HG03095 (cell line): Measurements from ENCODE around the gene CCDC191.

Experiments
- ATAC-seq: cut with Tn5 transposase; IDR thresholded peaks from one replicate; pipeline ENCODE4 v1.9.1; 2021; ENCODE audit warnings: moderate library complexity; ENCODE audit not compliant: unreplicated experiment

The CCDC191 gene

GRCh38 chr3:113966172-113966571 is 90.2 kb downstream of the CCDC191 start:
- no peak for ATAC-seq

GRCh38 chr3:113963879-113964278 is 92.4 kb downstream of the CCDC191 start:
- ATAC-seq, result no peak

- ATAC-seq, result no peak
Measured at GRCh38 chr3:113954091-113954685, 102.1 kb downstream of the CCDC191 start.

DNA sequence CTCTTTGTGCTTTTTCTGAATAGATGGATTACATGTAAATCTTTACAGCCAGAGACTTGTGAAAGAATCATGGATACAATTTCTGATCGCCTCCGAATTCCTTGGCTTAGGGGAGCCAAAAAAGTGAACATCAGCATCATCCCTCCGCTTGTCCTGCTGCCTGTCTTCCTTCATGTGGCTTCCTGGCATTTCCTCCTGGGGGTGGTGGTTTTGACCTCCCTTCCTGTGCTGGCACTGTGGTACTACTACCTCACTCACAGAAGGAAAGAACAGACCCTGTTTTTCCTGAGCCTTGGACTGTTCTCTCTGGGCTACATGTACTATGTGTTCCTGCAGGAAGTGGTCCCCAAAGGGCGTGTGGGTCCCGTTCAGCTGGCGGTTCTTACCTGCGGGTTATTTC is 102.6 kb downstream of the CCDC191 start:
- no peak for ATAC-seq

DNA sequence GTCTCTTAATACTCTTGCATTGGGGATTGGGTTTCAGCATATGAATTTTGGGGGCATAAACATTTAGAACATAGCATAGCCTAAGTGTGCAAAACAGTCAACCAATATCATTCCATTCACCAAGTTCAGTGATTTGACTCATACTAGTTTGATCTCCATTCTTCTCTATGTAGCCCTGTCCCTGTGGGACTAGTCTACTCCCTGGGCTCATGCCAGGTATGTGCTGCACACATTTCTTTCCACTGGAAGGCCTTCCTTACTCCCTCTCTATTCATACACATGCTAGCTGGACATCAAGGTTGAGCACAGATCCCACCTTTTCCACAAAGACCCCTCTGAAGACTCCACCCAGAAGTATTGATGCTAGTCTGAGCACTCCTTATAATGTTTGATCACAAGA is 103.4 kb downstream of the CCDC191 start:
- no peak for ATAC-seq

GRCh38 chr3:113948015-113948917 is 108.1 kb downstream of the CCDC191 start:
- ATAC-seq, result peak; percentile 39

DNA sequence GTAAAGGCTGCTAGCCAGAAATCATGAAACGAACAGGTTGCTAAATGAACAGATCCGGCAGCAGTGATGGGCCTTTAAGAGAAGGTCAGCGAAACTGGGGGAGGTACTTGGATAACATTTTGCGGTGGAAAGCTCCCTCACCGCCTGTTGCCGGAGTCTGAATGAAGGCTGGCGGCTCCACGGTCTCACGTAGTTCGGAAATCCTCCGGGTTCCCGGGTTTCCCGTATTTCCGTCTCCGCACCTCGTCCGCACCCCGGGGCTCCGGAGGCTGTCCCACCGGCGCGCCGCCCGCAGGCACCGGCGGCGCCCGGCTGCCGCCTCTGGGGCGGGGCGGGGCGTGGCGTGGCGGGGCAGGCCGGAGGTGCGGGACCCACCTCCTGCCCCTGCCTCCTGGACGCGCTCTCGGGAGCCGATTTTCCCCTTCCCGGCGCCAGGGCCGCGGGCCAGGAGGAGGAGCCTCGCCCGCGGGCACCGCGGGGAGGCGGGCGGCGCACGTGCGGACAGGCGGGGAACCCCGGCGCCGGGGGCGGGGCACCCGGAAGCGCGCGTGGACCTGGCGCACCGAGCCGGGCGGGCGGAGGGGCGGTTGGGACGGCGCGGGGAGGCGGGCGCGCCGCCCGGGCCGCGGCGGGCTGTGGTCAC is 108.8 kb downstream of the CCDC191 start, which contains the start of gene ZDHHC23:
Gene ZDHHC23 (plus strand): TSS at position 642 of the 643 bp plus-strand sequence. CDS start 790 bp downstream, outside the sequence.
- ATAC-seq, result peak; percentile 75

- ATAC-seq, result no peak
Measured at GRCh38 chr3:113946831-113947230, 109.5 kb downstream of the CCDC191 start.

DNA sequence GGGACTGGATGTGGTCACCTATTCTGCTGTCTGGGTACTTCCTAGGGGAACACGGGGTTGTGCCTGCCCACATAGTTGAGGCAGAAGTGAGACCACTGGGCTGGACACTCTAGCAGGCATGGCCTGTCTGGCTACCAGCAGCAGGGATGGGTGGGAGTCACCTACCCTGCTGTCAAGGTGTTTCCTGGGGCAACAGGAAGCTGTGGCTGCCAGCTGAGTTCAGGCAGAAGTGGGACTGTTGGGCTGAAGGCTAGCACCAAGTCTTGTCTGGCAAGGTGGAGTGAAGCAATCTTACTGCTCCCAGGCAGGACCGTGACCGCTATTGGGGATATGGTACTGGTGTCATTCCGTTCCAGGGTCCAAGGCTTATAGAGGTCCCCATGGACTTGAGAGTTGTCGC is 128.8 kb downstream of the CCDC191 start:
- ATAC-seq, result no peak

DNA sequence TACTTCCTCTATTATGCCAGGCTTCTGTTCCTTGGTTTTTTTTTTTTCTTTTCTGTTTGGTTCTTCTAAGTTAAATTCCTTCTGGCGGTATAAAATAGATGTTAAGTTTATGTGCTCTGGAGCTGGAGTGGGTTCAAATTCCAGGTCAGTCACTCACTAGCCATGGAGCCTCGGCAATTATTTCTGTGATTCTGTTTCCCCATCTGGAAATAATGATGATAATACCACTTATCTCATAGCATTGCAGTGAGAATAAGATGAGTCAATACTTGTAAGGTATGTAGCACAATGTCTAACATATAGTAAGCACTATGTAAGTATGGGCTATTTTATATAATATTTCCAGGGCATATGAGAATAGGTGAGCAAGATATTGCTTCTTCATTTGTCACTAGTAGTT is 141.7 kb downstream of the CCDC191 start:
- ATAC-seq, result no peak
